Measurements from ENCODE around the gene DNAJC8.

DNAJC8 gene

GRCh38 chr1:28279721-28280120 lies 46.9 kb upstream of the DNAJC8 start:
- H3K9me3 ChIP-seq (ENCODE audit: control insufficient read depth, insufficient read depth, low read depth, low read length) = no peaks in the 10 kb centered on the region
- CTCF ChIA-PET = no interaction called here
- H3K36me3 ChIP-seq (ENCODE audit: control insufficient read depth in 2 of 2, insufficient read depth in 1 of 2, low read length in 2 of 2) = peaks cover 31 to 79% of the 10 kb centered on the region in 2 experiments
- no peaks in the 10 kb centered on the region for H3K4me1 ChIP-seq (ENCODE audit: control insufficient read depth, insufficient read depth, low read length)
- no peak overlapping the region for H3K27ac ChIP-seq (ENCODE audit: extremely low read depth, low read depth, low read length)
- TF ChIP-seq ZNF121 (tag by site-specific recombination; IDR thresholded peaks at IDR 0.05) (0 out of 2 replicates have a peak, but pooled peaks have one; percentile 43), ZNF529 (tag by site-specific recombination; IDR thresholded peaks at IDR 0.05; ENCODE audit: insufficient replicate concordance) (no peak), ZNF114 (tag by site-specific recombination; IDR thresholded peaks at IDR 0.05) (no peak), ZNF580 (tag by site-specific recombination; IDR thresholded peaks at IDR 0.05) (no peak), ZNF777 (tag by site-specific recombination; IDR thresholded peaks at IDR 0.05; ENCODE audit: borderline replicate concordance) (no peak), ZSCAN30 (tag by site-specific recombination; IDR thresholded peaks at IDR 0.05) (no peak), ZNF670 (tag by site-specific recombination; IDR thresholded peaks at IDR 0.05; ENCODE audit: low read depth) (no peak), ZBTB6 (tag by site-specific recombination; IDR thresholded peaks at IDR 0.05) (no peak), ZNF624 (tag by site-specific recombination; IDR thresholded peaks at IDR 0.05) (no peak)
- POLR2A ChIA-PET = interaction anchor here (0.8 to 1.2 kb wide), 2 partner anchors 20 to 49 kb away, joined by 4 to 7 read pairs; partner anchors contain the start of genes MED18 and SESN2
- no peak overlapping the region for H3K4me3 ChIP-seq (ENCODE audit: low read depth, low read length)

- TF ChIP-seq PRDM6 (tag by site-specific recombination; IDR thresholded peaks at IDR 0.05) = no peak
- CTCF ChIA-PET = interaction anchor here (1.3 kb wide), 1 partner anchor 30 kb away, joined by 5 read pairs; no protein-coding TSS in a partner anchor
- Histone ChIP-seq H3K27ac (ENCODE audit: extremely low read depth, low read depth, low read length) (no peak overlapping the region), H3K9me3 (ENCODE audit: control insufficient read depth, insufficient read depth, low read depth, low read length) (no peaks in the 10 kb centered on the region), H3K4me1 (ENCODE audit: control insufficient read depth, insufficient read depth, low read length) (no peaks in the 10 kb centered on the region), H3K36me3 (ENCODE audit: control insufficient read depth in 2 of 2, insufficient read depth in 1 of 2, low read length in 2 of 2) (peaks cover 39 to 88% of the 10 kb centered on the region in 2 experiments), H3K4me3 (ENCODE audit: low read depth, low read length) (no peak overlapping the region)
- POLR2A ChIA-PET = interaction anchor here (0.6 kb wide), 1 partner anchor 244 kb away, joined by 6 read pairs; no protein-coding TSS in a partner anchor
Observed at GRCh38 chr1:28278763-28279162, 45.9 kb upstream of the DNAJC8 start.

- no peak overlapping the region for H3K4me3 ChIP-seq (ENCODE audit: low read depth, low read length)
- H3K4me1 ChIP-seq (ENCODE audit: control insufficient read depth, insufficient read depth, low read length) = no peaks in the 10 kb centered on the region
- ChIA-PET CTCF (interaction anchor here (0.9 kb wide), 1 partner anchor 15 kb away, joined by 3 read pairs; no protein-coding TSS in a partner anchor), POLR2A (interaction anchor here (0.6 kb wide), 1 partner anchor 21 kb away, joined by 3 read pairs; no protein-coding TSS in a partner anchor)
- H3K9me3 ChIP-seq (ENCODE audit: control insufficient read depth, insufficient read depth, low read depth, low read length) = no peaks in the 10 kb centered on the region
- H3K27ac ChIP-seq (ENCODE audit: extremely low read depth, low read depth, low read length) = no peak overlapping the region
- H3K36me3 ChIP-seq (ENCODE audit: control insufficient read depth in 2 of 2, insufficient read depth in 1 of 2, low read length in 2 of 2) = peaks cover 33 to 91% of the 10 kb centered on the region in 2 experiments
- no peak for TF ChIP-seq ZNF19 (tag by site-specific recombination; IDR thresholded peaks at IDR 0.05; ENCODE audit: low read depth)
- no peak for TF ChIP-seq ZNF488 (tag by site-specific recombination; IDR thresholded peaks at IDR 0.05)
- TF ChIP-seq ZNF394 (tag by site-specific recombination; IDR thresholded peaks at IDR 0.05; ENCODE audit: borderline replicate concordance) = peak; percentile 57
- TF ChIP-seq WT1 (tag by site-specific recombination; IDR thresholded peaks at IDR 0.05) = no peak
Observed at GRCh38 chr1:28273216-28273860, 40.5 kb upstream of the DNAJC8 start.
